ENCODE measurements around the gene LAT. TPM values are rescaled to one million over a fixed set of nuclear protein-coding genes. Genes with fewer than 3 reads are reported as not detected.

Gene LAT
- total RNA-seq, 1 donor from 2014 or later, result 362 TPM

Other genes with a start within 250 kb of the LAT start
- gene NPIPB9, start 233.3 kb upstream of the LAT start, total RNA-seq, result 5.2 and 5.4 TPM in 2 replicates
- gene ATXN2L, start 162.1 kb upstream of the LAT start, total RNA-seq, result 288 and 313 TPM in 2 replicates
- 137 and 142 TPM in 2 replicates for gene TUFM, start 138.7 kb upstream of the LAT start, total RNA-seq
- gene SH2B1, start 121.2 kb upstream of the LAT start, total RNA-seq, result 55.0 and 61.0 TPM in 2 replicates
- 1.3 and 1.4 TPM in 2 replicates for gene ATP2A1, start 106.6 kb upstream of the LAT start, total RNA-seq
- gene RABEP2, start 59.8 kb upstream of the LAT start, total RNA-seq, result 23.9 and 24.9 TPM in 2 replicates
- not detected in 2 replicates for gene CD19, start 53.1 kb upstream of the LAT start, total RNA-seq
- 122 and 130 TPM in 2 replicates for gene NFATC2IP, start 34.1 kb upstream of the LAT start, total RNA-seq
- 26.5 and 32.1 TPM in 2 replicates for gene SPNS1, start 10.3 kb upstream of the LAT start, total RNA-seq

All from T-helper 1 cell treated with Interleukin-12 subunit alpha and Interleukin-12 subunit beta and Interleukin-4 antibody, amounts not matched to agents 30 ng/mL and 1 ng/mL, for 36 hours (primary cell).